HG03159 (cell line): ENCODE data around the gene SRSF1.
"Not testable (repeated sequence)": the region's sequence is repeated elsewhere in the genome, so short reads cannot be mapped to it uniquely, and the experiment has no call there.

Experiments used
- ATAC-seq: cut with Tn5 transposase; IDR thresholded peaks from one replicate; pipeline ENCODE4 v1.9.1; 2021; ENCODE audit warnings: mild to moderate bottlenecking, moderate library complexity; ENCODE audit not compliant: unreplicated experiment

The SRSF1 gene, protein sequence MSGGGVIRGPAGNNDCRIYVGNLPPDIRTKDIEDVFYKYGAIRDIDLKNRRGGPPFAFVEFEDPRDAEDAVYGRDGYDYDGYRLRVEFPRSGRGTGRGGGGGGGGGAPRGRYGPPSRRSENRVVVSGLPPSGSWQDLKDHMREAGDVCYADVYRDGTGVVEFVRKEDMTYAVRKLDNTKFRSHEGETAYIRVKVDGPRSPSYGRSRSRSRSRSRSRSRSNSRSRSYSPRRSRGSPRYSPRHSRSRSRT

DNA sequence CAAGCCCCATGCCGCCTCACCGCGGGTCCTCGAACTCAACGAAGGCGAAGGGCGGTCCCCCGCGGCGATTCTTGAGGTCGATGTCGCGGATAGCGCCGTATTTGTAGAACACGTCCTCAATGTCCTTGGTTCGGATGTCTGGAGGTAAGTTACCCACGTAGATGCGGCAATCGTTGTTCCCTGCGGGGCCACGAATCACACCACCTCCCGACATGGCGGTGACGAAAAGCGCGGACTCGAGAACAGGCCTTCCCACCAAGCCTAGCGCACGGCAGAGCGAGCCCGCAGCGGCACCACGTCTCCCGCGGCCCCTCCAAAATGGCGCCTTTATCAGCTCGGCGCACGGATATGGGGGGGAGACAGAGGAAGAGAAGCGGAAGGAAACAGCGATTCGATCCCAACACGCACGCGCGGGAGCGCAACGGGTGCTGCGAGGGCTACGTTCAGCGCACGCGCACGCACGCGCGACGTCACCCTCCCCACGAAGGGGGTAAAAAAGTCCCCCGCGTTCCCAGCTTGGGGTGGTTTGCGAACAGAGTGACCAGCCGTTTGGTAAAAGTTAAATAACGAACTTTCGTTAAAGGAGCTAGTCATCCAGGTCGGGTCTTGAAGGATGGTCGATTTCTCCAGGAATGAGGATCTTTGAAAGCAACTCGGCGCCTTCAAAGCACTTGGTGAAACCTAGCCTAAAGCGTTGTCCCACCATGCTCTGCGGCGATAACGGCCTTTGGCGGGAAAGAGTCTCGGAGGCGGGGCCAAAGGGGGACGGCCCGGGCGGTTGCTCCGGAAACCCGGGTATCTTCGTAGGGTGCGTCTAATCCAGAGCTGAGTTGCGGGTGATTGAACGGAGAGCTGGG is at the start of gene SRSF1:
Gene SRSF1, minus strand, starts transcription at position 323 of the 857 bp plus-strand sequence. Its CDS starts 109 bp downstream, at position 214.
- peak; percentile 80 for ATAC-seq

GRCh38 chr17:58056476-58056875 is 49.4 kb upstream of the SRSF1 start:
- ATAC-seq = no peak

GRCh38 chr17:58054641-58055040 is 47.6 kb upstream of the SRSF1 start:
- ATAC-seq = no peak

- no peak for ATAC-seq
Observed at GRCh38 chr17:58052945-58053715, 46.1 kb upstream of the SRSF1 start.

DNA sequence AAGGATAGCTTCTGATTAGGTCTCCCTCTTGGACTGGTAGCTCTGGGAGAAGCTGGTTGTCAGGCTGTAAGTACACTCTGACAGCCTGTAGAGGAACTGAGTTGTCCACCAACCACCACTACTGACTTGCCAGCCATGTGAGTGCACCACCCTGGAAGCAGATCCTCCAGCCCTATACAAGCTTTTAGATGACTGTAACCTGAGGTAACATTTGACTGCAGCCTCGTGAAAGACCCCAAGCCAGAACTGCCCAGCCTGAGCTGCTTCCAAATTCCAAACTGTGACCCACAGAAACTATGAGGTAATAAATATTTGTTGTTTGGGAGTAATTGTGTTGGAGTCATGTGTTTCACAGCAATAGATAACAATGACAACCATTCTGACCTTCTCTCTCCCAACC is 45.4 kb upstream of the SRSF1 start:
- ATAC-seq = no peak

DNA sequence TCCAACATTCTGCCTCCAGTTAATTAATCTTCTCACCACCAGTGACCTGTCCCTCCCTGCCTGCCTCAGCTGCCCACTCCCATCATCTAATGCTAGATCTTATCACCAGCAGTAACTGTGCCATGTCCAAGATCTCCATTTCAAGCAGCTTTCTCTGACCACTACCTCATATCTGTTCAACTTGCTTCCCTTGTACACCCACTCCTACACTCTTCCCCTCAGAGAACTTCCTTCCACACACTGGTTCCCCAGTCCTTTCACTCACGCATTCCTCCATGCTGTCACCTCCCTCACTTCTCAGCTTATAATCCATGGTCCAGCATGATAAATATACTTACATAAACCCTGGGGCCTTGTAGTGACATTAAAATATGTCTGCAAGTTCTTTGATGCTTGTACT is 44.4 kb upstream of the SRSF1 start:
- no peak for ATAC-seq

DNA sequence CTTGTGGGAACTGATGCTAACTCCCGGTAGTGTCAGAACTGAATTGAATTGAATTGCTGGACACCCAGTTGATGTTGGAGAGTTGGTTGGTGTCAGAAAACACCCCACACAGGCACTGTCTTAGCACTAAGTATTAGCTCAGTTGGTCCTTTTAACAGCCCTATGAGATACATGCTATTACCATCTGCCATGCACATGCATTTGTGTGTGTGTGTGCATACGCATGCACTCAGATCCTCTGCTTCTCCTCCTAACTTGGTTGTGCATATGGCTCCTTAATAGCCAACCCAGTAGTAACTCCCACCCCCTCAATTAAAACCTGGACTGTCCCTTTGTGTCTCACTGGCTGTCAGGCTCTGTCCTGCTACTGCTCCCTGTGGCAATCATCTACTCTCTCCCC is 43.9 kb upstream of the SRSF1 start:
- ATAC-seq = no peak

DNA sequence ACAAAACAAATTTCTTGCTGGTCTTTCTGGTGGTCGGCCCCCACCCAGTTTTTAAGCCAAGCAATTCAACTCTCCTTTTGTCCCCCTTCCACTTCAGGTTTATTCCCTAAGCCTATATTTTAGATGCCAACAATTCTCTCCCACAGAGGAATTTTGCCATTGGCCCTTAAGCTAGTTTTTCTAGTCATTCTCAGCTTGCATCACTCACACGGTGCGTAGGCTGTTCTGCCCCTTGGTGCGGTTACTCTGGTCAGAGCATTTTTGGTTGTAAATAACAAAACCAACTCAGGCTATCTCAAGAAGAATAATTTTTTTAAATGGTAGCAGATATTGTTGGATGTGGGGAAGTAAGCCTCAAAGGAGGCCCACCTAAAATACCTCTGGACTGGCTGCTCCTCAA is 42.5 kb upstream of the SRSF1 start:
- no peak for ATAC-seq

DNA sequence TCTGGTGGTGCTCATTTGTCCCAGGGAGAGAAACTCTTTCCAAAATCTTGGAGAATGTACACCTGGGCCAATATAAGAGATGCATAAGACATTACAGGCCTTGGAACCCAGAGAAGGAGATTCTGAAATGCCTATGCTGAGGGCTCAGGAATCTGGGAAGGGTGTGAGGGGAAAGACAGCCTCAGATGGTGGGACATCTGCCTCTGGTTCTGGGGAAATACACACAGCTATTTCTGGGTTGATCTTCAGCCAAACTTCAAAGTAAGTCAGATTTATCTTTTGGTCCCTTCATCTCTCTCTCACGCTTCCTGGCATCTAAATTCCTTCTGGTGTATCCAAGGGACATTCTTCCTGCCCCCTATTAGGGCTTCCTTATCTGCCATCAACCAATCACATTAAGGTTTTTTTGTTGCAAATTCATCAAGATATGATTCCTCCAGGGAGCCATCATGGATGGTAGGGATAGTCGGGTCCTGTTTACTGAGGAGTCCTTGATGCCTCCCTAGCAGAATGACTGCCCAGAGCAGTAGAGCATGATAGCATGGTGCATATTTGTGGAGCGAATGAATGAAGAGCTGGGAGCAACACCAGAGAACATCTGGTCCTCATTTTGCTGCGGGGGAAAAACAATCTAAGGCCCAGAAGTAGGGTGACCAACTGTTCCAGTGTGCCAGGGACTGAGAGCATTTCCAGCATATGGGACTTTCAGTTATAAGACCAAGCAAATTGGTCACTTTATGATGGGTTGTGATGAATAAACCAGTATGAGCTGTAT is 40.5 kb upstream of the SRSF1 start:
- no peak for ATAC-seq

DNA sequence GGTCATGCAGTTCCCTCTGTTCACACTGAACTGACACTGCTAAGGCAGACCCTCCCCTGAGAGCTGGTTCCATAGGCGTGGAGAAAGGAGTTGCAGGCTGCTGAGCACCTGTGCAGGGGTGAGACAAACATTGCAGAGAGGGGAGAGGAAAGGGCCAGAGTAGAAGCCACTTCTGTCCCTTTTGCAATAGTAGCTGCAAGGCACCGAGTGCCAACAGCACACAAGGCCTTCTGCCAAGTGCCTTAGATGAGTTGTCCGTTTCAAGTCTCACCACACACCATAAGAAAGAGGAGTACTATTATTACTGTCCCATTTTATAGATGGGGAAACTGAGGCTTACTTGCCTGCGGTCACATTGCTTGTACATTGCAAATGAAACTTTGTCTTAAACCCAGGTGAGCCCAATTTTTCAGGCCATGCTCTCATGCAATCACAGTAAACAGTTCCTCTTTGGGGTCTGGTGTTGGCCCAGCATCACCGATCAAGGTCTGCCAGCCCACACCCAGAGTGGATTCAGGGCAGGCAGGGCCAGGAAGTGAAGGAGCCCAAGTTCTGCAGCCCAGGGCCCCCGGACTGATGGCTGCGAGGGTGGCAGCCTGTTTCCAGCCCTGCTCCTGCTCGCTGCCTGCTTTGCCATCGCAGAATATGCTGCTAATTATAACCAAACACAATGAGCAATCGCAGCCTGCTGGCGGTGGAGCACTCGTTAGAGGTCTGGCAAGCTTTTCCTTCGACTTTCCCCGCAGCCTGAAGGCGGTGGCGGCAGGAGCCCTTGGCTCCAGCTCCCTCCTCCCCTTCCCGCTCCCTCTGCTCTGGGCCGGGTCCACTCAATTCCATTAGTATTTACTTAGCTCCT is 39.4 kb upstream of the SRSF1 start:
- no peak for ATAC-seq

- ATAC-seq = not testable (repeated sequence)
Observed at GRCh38 chr17:58044256-58044655, 37.2 kb upstream of the SRSF1 start.

GRCh38 chr17:58043221-58044181 is 36.5 kb upstream of the SRSF1 start:
- ATAC-seq = no peak

DNA sequence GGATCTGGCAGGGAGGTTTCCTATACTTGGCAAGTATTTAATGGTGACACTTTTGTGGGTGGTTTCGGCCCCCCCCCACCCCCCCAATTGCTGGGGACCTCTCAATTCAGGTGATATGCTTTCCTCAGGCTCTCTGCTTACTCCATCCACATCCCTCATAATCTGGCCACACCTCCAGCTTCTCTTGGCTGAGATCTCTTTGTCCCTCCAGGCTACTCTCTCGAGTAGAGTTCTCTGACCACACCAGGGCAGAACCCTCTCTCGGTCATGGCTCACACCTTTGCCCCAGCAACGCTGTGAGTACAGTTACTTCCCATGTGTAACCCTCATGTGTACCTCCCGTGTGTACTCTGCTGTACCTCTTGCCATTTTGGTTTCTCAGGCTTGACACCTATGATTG is 34.1 kb upstream of the SRSF1 start:
- no peak for ATAC-seq

GRCh38 chr17:58040386-58040785 is 33.3 kb upstream of the SRSF1 start:
- ATAC-seq = no peak

GRCh38 chr17:58039975-58040374 is 32.9 kb upstream of the SRSF1 start:
- no peak for ATAC-seq

- ATAC-seq = no peak
Observed at GRCh38 chr17:58032691-58033415, 25.8 kb upstream of the SRSF1 start.

DNA sequence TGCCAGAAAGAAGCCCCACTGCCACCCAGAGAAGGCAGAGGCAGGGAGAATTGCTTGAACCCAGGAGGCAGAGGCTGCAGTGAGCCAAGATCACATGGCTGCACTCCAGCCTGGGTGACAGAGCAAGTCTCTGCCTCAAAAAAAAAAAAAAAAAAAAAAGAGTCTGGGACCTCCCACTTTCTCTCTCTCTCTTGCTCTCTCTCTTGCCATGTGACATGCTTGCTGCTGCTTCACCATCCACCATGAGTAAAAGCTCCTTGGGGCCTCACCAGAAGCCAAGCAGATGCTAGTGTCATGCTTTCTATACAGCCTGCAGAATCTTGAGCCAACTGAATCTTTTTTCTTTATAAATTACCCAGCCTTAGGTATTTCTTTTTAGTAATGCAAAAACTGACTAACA is 21.5 kb upstream of the SRSF1 start:
- no peak for ATAC-seq

DNA sequence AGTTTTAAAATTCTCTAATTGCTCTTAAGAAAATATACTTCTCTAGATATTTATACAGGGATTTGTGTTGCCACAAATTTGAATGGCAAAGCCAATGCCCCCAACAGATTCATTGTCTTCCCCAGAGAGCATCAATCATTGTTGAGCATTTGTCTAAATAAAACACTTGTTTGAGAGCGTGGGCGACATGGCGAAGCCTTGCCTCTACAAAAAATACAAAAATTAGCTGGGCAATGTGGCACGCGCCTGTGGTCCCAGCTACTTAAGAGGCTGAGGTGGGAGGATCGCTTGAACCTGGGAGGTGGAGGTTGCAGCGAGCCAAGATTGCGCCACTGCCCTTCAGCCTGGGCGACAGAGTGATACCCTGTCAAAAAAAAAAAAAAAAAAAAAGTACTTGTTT is 13.4 kb upstream of the SRSF1 start:
- no peak for ATAC-seq
